Hepatocyte (in vitro differentiated cells): ENCODE data around the gene STARD6. TPM values are rescaled to one million over a fixed set of nuclear protein-coding genes. Genes with fewer than 3 reads are reported as not detected.

ENCODE experiments used
- DNase-seq: peaks from one replicate; pipeline ENCODE4 v3.0.0-alpha.2; 2016; ENCODE audit warnings: low spot score
- H2AFZ ChIP-seq: fragments of 200-600 bp; sonication (generic); 2 replicates; pipeline ENCODE4 v1.6.0; 2016; ENCODE audit warnings: antibody characterized with exemption, mild to moderate bottlenecking
- H3K27ac ChIP-seq: fragments of 200-600 bp; sonication (generic); 2 replicates; pipeline ENCODE4 v1.5.1; 2016; ENCODE audit warnings: mild to moderate bottlenecking
- H3K27me3 ChIP-seq: fragments of 200-600 bp; sonication (generic); 2 replicates; pipeline ENCODE4 v1.6.1; 2016
- H3K36me3 ChIP-seq: fragments of 200-600 bp; sonication (generic); replicated peaks from 2 replicates; pipeline ENCODE4 v1.5.1; 2016; ENCODE audit warnings: low read depth; ENCODE audit not compliant: insufficient read depth
- H3K4me1 ChIP-seq: fragments of 200-600 bp; sonication (generic); 2 replicates; pipeline ENCODE4 v1.5.1; 2016; ENCODE audit warnings: mild to moderate bottlenecking, moderate library complexity; ENCODE audit not compliant: insufficient read depth
- H3K4me2 ChIP-seq: fragments of 200-600 bp; sonication (generic); 2 replicates; pipeline ENCODE4 v1.6.0; 2016
- H3K4me3 ChIP-seq: fragments of 200-600 bp; sonication (generic); 2 replicates; pipeline ENCODE4 v1.5.1; 2016; ENCODE audit warnings: mild to moderate bottlenecking
- H3K79me2 ChIP-seq: fragments of 200-600 bp; sonication (generic); 2 replicates; pipeline ENCODE4 v1.6.0; 2017; ENCODE audit warnings: mild to moderate bottlenecking
- H3K9me2 ChIP-seq: fragments of 200-600 bp; sonication (generic); replicated peaks from 2 replicates; pipeline ENCODE4 v1.6.0; 2017; ENCODE audit warnings: mild to moderate bottlenecking; ENCODE audit not compliant: insufficient read depth
- H3K9me3 ChIP-seq: fragments of 200-600 bp; sonication (generic); 2 replicates; pipeline ENCODE4 v1.5.1; 2016; ENCODE audit warnings: low read depth, mild to moderate bottlenecking
- H4K20me1 ChIP-seq: fragments of 200-600 bp; sonication (generic); 2 replicates; pipeline ENCODE4 v1.6.0; 2016; ENCODE audit warnings: mild to moderate bottlenecking; ENCODE audit not compliant: insufficient read depth, poor library complexity, severe bottlenecking
- EZH2 ChIP-seq: fragments of 200-600 bp; sonication (generic); IDR thresholded peaks from 2 replicates; pipeline ENCODE4 v1.6.1; 2016; ENCODE audit warnings: antibody characterized with exemption, mild to moderate bottlenecking, borderline replicate concordance
- EZH2phosphoT487 ChIP-seq: fragments of 200-600 bp; sonication (generic); IDR thresholded peaks from one replicate; pipeline ENCODE4 v1.6.1; 2018; ENCODE audit warnings: antibody characterized with exemption, mild to moderate bottlenecking, low read depth, moderate library complexity; ENCODE audit not compliant: unreplicated experiment, severe bottlenecking
- WGBS: methylation state at CpG from one replicate; pipeline ENCODE4 v1.1.6; 2016; ENCODE audit warnings: low lambda C conversion rate; ENCODE audit errors: missing lambda C conversion rate; 5-methylcytosine and 5-hydroxymethylcytosine counted together
- polyA plus RNA-seq: library from polyadenylated mRNA; unstranded; fragments of >200 nt; fragmentation: Nextera tagmentation; extraction: Ambion mirVana; gene quantifications from 2 replicates; pipeline ENCODE4 v1.2.1, GENCODE V29; 2016
- total RNA-seq: library from RNA; depleted of rRNA; stranded (reverse); fragments of >200 nt; gene quantifications from 2 replicates; pipeline ENCODE4 v1.2.3, GENCODE V29; 2014
- TF ChIP-seq, protein P1 (sequence below): fragments of 200-600 bp; sonication (generic); IDR thresholded peaks from 2 replicates; pipeline ENCODE4 v1.5.1; 2016; ENCODE audit warnings: antibody characterized with exemption, mild to moderate bottlenecking; ENCODE audit not compliant: poor library complexity

Gene STARD6
- total and polyA plus RNA-seq, 2 experiments from 2014 or later: 0.81 TPM; not detected in 1

DNA sequence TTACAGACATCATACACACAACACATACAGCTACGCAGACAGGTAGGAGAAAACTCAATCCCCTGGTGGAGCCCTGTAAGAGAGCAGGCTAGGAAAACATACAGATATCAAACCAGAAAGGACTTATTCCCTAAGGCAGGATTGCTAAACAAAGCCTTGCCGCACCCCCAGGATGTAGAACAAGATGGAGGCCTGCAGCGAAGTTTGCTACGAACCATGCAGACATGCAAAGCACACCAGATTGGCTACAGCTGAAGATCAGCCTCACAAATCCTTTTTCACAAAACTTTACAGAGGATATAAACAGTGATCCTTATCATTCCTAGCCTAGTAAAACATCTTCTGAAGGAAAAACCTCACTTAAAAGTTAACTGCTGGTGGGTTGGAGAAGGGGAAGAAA, 28.4 kb upstream of the STARD6 start:
- no peaks in the 10 kb centered on the region for H3K36me3 ChIP-seq
- no peak for TF ChIP-seq EZH2
- TF ChIP-seq, protein P1, sequence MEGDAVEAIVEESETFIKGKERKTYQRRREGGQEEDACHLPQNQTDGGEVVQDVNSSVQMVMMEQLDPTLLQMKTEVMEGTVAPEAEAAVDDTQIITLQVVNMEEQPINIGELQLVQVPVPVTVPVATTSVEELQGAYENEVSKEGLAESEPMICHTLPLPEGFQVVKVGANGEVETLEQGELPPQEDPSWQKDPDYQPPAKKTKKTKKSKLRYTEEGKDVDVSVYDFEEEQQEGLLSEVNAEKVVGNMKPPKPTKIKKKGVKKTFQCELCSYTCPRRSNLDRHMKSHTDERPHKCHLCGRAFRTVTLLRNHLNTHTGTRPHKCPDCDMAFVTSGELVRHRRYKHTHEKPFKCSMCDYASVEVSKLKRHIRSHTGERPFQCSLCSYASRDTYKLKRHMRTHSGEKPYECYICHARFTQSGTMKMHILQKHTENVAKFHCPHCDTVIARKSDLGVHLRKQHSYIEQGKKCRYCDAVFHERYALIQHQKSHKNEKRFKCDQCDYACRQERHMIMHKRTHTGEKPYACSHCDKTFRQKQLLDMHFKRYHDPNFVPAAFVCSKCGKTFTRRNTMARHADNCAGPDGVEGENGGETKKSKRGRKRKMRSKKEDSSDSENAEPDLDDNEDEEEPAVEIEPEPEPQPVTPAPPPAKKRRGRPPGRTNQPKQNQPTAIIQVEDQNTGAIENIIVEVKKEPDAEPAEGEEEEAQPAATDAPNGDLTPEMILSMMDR: no peak
- no peak for TF ChIP-seq EZH2phosphoT487
- peak overlapping the region; percentile 54 for H2AFZ ChIP-seq
- no peaks in the 10 kb centered on the region for H3K9me3 ChIP-seq
- H3K4me1 ChIP-seq: no peaks in the 10 kb centered on the region
- DNase-seq: peak; percentile 6
- H3K4me3 ChIP-seq: no peak overlapping the region
- no peaks in the 10 kb centered on the region for H3K27me3 ChIP-seq
- 47% methylated on average over 4 of the region's 4 CpGs for WGBS
- H3K9me2 ChIP-seq: no peaks in the 10 kb centered on the region
- no peaks in the 10 kb centered on the region for H4K20me1 ChIP-seq
- H3K27ac ChIP-seq: no peak overlapping the region
- no peak overlapping the region for H3K4me2 ChIP-seq
- no peaks in the 10 kb centered on the region for H3K79me2 ChIP-seq

DNA sequence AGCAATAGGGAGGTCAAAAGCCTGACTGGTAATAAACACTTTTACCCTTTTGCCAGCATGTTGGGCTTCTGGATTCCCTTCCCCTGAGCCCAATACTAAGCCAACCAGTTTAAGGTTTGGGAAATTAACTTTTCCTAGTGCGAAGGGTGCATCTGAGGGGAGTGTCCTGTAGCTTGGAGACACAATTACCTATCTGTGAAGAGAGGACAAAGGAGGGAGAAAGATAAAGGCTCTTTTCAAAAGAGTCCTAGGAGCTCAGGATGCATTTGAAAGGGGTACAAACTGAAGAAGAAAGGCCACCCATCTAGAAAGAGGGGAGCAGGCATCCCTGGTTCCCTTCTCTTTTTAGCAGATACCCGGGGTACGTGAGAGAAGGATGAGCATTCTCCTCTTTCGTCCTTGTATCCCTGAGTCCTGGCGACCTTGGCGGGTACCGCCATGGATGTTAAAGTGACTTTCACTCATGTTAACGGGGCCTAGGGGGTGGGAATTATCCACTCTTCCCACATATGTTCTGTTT, 25.1 kb upstream of the STARD6 start:
- no peaks in the 10 kb centered on the region for H3K36me3 ChIP-seq
- 90% methylated on average over 8 of the region's 8 CpGs for WGBS
- no peak overlapping the region for H3K4me2 ChIP-seq
- DNase-seq: no peak
- H3K4me1 ChIP-seq: no peaks in the 10 kb centered on the region
- H3K4me3 ChIP-seq: no peak overlapping the region
- no peaks in the 10 kb centered on the region for H3K79me2 ChIP-seq
- H3K27me3 ChIP-seq: no peaks in the 10 kb centered on the region
- no peak overlapping the region for H2AFZ ChIP-seq
- no peaks in the 10 kb centered on the region for H3K9me3 ChIP-seq
- no peak overlapping the region for H3K27ac ChIP-seq
- H3K9me2 ChIP-seq: no peaks in the 10 kb centered on the region
- TF ChIP-seq EZH2phosphoT487 (no peak), EZH2 (no peak)
- TF ChIP-seq, protein P1: no peak
- no peaks in the 10 kb centered on the region for H4K20me1 ChIP-seq

DNA sequence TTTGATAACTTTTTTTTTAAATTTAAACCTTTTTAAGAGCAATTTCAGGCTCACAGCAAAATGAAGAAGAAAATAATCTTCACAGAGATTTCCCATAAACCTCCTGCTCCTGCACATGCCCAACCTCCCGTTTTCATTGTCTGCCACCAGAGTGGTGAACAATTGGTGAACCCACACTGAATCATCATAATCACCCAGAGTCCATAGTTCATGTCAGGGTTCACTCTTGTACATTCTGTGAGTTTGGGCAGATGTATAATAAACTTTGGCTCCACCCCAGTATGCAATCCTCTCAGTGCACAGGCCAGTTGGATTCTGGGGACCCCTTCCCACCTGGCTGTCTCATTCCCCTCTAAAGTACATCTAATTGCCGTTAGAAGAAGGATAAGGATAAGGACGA, 24.4 kb upstream of the STARD6 start:
- TF ChIP-seq, protein P1: no peak
- TF ChIP-seq EZH2: no peak
- no peak for TF ChIP-seq EZH2phosphoT487
- H3K9me3 ChIP-seq: no peaks in the 10 kb centered on the region
- H3K79me2 ChIP-seq: no peaks in the 10 kb centered on the region
- no peak overlapping the region for H3K4me3 ChIP-seq
- no peaks in the 10 kb centered on the region for H3K36me3 ChIP-seq
- no peaks in the 10 kb centered on the region for H3K9me2 ChIP-seq
- no peaks in the 10 kb centered on the region for H3K4me1 ChIP-seq
- H3K27ac ChIP-seq: no peak overlapping the region
- no peaks in the 10 kb centered on the region for H3K27me3 ChIP-seq
- no peak overlapping the region for H2AFZ ChIP-seq
- DNase-seq: no peak
- WGBS: 93% methylated on average over 3 of the region's 3 CpGs
- no peak overlapping the region for H3K4me2 ChIP-seq
- no peaks in the 10 kb centered on the region for H4K20me1 ChIP-seq

DNA sequence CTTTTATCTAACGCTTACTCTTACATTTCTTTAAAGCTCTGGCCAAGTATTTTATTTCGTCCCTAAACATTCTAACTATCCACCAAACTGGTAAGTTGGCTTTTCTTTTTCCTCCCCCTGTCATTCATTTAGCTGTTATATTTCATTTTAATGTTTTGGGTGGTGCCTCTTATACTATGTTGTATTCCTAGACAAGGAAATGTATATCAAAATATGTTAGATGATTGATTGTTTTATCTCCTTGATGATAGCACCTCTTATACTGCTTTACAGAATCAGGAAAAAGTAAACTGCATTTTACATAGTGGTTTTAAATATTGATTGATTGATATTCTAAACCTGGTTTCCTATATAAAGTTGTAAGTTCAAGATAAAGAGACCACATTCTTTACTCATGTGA, 24.0 kb upstream of the STARD6 start:
- H3K4me2 ChIP-seq: no peak overlapping the region
- H3K27ac ChIP-seq: no peak overlapping the region
- no peak overlapping the region for H3K4me3 ChIP-seq
- no peaks in the 10 kb centered on the region for H3K27me3 ChIP-seq
- H3K36me3 ChIP-seq: no peaks in the 10 kb centered on the region
- no peaks in the 10 kb centered on the region for H3K9me2 ChIP-seq
- H2AFZ ChIP-seq: no peak overlapping the region
- no peaks in the 10 kb centered on the region for H4K20me1 ChIP-seq
- WGBS: 97% methylated on average over 2 of the region's 2 CpGs
- H3K9me3 ChIP-seq: no peaks in the 10 kb centered on the region
- DNase-seq: no peak
- TF ChIP-seq EZH2phosphoT487: no peak
- TF ChIP-seq, protein P1: no peak
- TF ChIP-seq EZH2: no peak
- no peaks in the 10 kb centered on the region for H3K4me1 ChIP-seq
- H3K79me2 ChIP-seq: no peaks in the 10 kb centered on the region
